ENCODE results near the gene PEX6.
"Not testable (repeated sequence)": the region's sequence is repeated elsewhere in the genome, so short reads cannot be mapped to it uniquely, and the experiment has no call there.

PEX6 gene

DNA sequence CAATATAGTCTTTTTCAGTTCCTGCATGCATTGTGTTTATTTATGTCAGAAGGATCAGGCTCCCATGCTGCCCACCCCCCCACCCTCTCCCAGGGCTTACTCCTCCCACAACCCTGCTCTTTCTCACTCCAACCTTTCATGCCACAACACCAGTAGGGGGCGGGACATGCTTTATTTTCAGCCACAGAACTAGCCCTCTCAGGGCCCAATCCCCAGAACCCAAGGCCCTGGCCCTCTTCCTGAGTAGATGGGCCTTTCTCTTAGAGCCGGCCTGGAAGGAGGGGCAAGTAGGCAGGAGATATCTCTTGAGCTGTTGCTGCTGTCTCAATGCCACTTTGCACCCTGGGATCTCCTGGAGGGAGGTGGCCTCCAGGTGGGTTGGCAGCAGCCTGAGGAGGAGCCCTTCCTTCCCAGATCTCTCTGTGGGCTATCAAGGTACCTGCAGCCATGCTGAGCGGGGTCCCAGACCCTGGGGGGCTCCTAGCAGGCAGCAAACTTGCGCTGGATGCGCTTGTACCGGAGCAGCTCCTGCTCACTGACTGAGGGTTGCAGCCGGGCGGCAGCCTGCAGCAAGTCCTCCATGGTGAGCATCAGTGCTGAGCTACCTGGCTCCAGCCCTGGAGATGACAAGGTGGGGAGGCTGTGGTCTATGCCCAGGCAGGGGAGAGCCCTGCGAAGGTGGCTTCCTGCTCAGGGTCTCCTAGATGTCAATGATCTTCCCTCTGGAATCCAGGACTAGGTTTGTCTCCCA is 15.0 kb downstream of the PEX6 start:
- peak; percentile 27 for DNase-seq

DNA sequence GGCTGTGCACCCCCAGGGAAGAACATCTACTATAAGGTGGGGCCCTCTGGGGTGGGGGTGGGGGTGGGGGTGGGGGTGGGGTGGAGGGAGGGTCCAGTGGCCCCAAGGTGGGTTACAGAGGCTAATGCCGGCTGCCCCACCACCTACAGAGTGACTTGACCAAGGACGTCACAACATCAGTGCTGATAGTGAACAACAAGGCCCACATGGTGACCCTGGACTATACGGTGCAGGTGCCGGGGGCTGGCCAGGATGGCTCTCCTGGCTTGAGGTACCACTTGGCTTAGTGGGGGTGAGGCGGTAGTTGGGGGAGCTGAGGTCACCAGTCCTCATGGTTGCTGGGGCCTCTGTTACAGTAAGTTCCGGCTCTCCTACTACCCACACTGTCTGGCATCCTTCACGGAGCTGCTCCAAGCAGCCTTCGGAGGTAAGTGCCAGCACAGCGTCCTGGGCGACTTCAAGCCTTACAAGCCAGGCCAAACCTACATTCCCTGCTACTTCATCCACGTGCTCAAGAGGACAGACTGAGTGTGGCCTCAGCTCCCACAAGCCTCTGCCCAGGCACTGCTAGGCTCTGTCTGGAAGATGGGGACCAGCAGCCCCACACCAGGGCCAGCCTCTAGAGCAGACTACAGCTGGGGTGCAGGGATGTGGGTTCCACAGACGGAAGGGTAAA is 15.7 kb downstream of the PEX6 start:
- peak; percentile 26 for DNase-seq

DNA sequence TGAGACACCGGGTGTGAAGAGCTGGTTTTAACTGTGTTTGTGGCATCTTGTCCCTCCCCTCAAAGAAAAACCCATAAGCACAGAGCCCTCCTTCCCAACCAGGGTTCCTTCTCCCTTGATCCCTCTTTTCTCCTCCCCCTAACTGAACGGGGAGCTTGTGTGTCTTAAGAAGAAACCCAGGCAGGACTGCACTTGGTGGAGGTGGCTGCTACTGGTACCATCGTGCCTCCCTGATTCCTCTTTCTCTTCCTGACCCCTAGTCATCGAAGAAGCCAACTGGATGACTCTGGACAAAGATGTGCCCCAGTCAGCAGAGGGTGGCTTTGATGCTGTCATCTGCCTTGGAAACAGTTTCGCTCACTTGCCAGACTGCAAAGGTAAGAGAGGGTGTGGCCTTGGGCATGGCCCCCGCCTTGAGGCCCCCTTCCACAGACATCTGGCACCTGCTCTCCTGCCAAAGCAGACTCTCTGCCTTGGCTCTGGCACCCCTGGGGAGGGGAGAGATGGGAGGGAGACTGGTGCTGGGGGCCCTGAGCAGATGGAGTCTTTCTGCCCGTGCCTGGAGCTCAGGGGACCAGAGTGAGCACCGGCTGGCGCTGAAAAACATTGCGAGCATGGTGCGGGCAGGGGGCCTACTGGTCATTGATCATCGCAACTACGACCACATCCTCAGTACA is 16.3 kb downstream of the PEX6 start:
- peak; percentile 99 for DNase-seq

- DNase-seq = no peak
These were observed 16.9 kb downstream of the PEX6 start for GRCh38 chr6:42962096-42962495.

GRCh38 chr6:42961020-42961470 is 17.9 kb downstream of the PEX6 start:
- DNase-seq = no peak

GRCh38 chr6:42960243-42961019 is 18.6 kb downstream of the PEX6 start, which contains the start of gene GNMT:
Gene GNMT, plus strand, starts transcription at chr6:42960754. Its CDS starts 14 bp downstream, at chr6:42960768.
- peak; percentile 57 for DNase-seq

DNA sequence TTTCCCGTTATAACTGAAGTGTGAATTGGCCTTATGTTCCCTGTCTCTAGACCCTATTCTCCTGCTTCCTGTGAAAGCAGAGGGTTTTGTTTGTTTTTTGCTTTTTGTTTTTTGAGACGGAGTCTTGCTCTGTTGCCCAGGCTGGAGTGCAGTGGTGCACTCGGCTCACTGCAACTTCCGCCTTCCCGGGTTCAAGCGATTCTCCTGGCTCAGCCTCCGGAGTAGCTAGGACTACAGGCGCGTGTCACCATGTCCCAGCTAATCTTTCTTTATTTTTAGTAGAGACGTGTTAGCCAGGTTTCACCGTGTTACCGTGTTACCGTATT is 19.1 kb downstream of the PEX6 start:
- no peak for DNase-seq

DNA sequence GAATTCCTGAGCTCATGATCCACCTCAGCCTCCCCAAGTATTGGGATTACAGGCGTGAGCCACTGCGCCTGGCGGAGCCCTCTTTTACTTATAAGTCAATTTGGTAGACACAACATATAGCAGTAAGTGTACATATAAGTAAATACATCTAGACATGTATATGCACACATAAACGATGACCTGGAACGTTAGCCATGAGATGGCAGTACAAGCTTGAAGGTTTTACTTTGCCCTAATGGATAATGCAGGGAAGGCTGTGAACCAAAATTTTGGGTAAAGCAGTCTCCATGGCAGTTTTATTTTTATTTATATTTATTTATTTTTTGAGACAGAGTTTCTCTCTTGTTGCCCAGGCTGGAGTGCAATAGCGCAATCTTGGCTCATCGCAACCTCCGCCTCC is 20.9 kb downstream of the PEX6 start:
- DNase-seq = peak; percentile 5

GRCh38 chr6:42954405-42954804 is 24.6 kb downstream of the PEX6 start:
- not testable (repeated sequence) for DNase-seq

DNA sequence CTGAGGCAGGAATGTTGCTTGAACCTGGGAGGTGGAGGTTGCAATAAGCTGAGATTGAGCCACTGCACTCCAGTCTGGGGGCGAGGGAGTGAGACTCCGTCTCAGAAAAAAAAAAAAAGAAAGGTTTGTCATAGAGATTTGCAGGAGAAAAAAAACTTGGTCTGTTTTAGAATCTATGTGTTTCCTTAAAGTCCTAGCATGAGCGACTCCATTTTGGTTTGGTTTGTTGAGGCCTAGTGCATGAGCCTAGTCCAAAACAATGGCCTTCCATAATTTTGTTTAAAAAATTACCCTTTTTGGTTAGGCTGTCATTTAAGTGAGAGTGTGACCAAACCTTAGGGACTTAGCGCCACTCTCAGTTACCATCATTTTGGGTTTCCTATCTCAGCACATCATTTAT is 26.6 kb downstream of the PEX6 start:
- no peak for DNase-seq

DNA sequence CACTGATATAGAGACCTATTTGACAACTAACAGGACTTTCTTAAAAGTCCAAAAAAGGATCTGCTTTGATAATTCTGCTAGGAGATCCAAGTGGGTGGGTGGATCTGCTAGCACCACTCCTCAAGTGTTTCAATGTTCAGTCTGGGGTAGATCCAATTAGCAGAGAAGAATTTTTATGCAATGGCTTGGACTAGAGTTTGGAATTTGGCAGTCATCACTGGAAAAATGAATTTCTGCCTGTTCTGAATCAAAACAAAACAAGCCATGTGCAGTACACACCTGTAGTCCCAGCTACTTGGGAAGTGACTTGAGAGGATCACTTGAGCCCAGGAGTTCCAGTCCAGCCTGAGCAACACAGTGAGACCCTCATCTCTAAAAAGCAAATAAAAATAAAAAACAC is 31.0 kb downstream of the PEX6 start:
- no peak for DNase-seq

- no peak for DNase-seq
These were observed 36.5 kb downstream of the PEX6 start for GRCh38 chr6:42942444-42942843.

GRCh38 chr6:42941356-42941755 is 37.6 kb downstream of the PEX6 start:
- DNase-seq = not testable (repeated sequence)

DNA sequence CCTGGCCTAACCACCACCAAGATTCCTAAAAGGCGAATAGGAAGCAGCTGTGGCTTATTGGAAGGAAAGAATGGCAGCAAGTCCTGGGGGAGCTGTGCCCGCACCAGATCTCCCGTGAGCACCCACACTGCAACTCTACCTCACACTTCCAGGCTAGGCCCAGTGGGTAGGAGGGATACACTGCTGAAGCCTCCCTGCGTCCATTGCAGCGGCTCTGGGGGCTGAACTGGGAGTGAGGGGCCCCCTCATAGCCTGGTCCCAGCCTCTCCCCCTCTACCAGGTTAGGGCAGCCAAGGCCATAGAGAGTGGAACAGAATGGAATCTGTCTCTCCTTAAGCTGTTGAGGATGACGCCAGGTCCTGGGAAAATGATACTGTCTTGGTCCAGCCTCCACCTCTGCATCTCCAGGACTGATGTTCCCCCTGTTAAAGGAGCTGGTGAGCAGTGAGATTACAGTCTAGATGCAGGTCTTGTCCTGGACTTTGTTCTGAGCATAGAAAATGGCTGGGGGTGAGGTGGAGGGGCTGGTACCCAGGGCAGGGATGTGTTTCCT is 38.4 kb downstream of the PEX6 start:
- DNase-seq = no peak

GRCh38 chr6:42939810-42940167 is 39.2 kb downstream of the PEX6 start:
- DNase-seq = no peak

DNA sequence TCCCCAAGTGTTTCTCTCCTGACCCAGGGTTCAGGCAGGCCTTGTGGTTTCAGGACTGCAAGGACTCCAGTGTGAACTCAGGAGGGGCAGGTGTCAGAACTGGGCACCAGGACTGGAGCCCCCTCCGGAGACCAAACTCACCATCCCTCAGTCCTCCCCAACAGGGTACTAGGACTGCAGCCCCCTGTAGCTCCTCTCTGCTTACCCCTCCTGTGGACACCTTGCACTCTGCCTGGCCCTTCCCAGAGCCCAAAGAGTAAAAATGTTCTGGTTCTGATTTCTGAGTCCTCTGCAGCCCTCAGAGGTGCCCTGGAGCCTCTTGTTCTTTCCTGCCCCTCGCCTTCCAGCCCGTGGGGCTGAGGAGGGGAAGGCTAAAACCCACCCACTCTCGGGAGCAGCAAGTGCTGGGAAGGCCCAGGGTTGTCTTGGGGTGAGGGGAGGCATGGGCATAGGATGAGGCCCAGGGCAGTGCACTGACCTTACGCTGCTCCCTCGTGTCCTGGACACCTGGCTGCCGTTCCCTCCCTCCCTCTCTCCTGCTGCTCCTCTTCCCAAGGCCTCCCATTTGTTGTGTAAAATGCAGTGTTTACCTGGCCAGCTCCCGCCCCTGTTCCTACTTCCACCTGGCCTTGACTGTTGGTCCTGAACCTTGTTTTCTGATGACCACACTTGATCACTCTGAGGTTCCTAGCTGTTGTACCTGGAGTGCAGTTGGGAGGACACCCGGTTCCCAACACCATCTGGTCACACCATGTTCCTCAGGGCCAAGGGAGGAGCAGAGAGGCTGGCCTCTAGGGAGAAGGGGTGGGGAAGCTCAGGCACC is 39.8 kb downstream of the PEX6 start:
- no peak for DNase-seq

GRCh38 chr6:42938428-42938796 is 40.6 kb downstream of the PEX6 start:
- no peak for DNase-seq

GRCh38 chr6:42937548-42938427 is 41.2 kb downstream of the PEX6 start:
- no peak for DNase-seq

GRCh38 chr6:42936398-42936797 is 42.6 kb downstream of the PEX6 start:
- no peak for DNase-seq

- no peak for DNase-seq
These were observed 43.7 kb downstream of the PEX6 start for GRCh38 chr6:42935322-42935721.

GRCh38 chr6:42933205-42933604 is 45.8 kb downstream of the PEX6 start:
- no peak for DNase-seq
